Activated effector memory CD4-positive, alpha-beta T cell treated with Interleukin-2 at 50 U/mL for 16 hours (primary cell): ENCODE data around the gene HDDC3.

Source experiments
- DNase-seq: peaks from one replicate; pipeline ENCODE4 v3.0.0-alpha.2; 2020

HDDC3 gene

DNA sequence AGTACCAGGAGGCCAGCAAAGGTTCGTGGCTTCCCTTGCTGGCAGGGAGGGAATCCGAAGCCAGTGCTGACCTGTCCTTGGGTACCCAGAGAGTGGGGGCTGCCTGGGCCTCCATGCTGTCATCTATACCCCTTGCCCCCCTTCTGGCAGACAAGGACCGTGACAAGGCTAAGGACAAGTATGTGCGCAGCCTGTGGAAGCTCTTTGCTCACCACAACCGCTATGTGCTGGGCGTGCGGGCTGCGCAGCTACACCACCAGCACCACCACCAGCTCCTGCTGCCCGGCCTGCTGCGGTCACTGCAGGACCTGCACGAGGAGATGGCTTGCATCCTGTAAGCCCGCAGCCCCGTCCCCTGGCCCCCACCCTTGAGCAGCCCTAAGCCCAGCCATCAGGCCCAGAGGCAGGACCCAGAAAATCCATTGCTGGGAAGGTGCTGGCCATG is 45.3 kb downstream of the HDDC3 start:
- DNase-seq, result no peak

DNA sequence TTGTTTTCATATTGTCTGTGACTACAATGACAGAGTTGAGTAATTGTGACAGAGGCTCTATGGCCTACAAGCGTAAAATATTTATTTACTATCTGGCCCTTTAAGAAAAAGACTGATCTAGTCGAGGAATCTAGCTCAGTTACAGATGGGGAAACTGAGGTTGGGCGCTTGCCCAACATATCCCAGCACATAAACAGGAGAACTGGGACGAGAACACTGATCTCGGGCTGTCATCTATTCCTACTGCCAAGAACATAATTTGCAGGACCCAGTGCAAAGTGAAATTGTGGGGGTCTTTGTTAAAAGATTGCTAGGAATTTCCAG is 46.1 kb downstream of the HDDC3 start:
- no peak for DNase-seq

DNA sequence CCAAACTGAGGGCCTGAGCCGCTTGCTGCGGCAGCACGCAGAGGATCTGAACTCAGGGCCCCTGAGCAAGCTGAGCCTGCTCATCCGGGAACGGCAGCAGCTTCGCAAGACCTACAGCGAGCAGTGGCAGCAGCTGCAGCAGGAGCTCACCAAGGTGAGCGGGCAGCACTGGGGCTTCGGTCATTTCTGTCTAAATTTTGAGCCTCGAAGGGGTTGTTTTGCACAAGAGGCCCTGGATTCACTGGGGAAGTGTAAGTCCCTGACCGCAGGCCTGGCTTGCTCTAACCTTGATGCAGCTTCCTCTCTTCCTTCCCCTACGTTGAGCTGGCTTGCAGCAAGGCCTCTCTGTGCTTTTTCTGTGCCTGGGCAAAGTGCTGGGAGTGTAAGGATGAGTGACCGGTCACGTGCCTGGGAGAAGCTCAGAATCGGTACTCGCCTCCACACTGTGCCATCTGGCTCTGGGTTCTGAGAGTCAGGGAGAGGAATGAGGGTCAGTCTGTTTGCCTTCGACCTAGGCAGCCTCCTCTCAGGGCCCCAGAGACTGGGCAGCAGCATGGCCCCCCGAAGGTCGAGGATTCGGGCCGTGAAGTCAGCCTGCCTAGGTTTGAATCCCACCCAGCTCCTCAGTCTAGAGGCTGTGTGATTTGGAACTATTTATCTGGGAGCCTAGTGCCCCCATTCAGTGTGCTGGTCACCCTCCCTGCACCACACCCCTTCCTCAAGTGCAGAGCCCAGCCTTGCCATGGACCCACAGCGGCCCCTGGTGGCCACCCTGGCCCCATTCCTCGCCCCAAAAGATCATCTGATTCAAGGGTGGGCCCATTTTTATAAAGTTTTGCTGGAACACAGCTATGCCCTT is 46.7 kb downstream of the HDDC3 start:
- DNase-seq, result peak; percentile 59

DNA sequence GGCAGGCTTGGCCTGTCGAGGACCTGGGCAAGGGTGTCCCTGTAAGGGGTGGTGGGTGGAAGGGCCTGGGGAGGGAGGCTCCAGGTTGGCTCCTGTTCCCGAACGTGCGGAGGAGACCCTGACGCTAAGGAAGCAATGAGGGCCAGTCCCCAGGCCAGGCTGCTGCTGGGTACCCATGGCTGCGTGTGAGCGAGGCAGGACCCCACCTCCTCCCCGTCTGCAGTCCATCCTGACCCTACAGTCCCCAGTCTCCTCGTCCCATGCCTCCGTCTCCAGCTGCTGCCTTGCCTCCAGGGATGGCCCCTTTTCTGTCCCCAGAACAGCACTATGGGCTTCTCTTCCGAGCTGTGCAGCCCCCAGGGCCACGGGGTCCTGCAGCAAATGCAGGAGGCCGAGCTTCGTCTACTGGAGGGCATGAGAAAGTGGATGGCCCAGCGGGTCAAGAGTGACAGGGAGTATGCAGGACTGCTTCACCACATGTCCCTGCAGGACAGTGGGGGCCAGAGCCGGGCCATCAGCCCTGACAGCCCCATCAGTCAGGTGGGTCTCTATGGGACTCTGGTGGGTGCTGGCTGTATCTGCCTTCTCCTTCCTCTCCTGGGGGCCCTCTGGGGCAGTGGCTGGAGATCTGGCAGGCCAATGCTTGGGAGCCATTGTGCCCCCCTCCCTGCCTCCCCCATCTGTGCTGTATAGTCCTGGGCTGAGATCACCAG is 47.5 kb downstream of the HDDC3 start:
- no peak for DNase-seq

DNA sequence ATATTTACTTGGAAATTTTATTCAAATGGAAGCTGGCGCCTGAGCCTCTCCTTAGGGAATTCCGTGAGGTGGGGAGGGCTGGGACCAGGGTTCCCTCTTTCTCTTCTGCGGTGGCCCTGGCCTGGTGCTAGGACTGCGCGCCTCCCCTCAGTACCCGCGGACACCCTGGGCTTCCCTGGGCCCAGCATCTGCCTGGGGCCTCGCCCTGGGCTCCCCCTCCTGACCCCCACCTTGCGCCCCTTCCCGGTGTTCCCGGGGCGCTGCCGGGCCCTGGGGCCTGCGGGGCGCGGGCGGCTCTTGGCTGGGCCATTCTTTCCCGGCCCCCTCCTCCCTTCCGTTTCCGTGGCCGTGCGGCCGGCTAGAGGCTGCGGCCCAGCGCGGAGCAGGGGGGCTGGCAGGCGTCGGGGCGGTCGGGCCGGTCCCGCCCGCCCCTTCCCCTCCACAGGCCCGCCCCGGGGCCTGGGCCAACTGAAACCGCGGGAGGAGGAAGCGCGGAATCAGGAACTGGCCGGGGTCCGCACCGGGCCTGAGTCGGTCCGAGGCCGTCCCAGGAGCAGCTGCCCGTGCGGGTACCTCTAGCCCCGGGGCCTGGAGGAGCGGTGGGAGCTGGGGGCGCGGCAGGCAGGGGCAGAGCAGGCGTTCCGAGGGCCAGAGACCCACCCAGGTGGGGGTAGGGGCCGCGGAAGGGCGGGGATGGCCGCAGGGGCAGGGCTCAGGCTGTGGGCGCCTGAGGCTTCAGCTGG is 48.2 kb downstream of the HDDC3 start, which contains the start of gene FES:
Gene FES, plus strand, starts transcription at position 529 of the 743 bp plus-strand sequence. CDS start 542 bp downstream, outside the sequence.
- DNase-seq, result no peak

DNA sequence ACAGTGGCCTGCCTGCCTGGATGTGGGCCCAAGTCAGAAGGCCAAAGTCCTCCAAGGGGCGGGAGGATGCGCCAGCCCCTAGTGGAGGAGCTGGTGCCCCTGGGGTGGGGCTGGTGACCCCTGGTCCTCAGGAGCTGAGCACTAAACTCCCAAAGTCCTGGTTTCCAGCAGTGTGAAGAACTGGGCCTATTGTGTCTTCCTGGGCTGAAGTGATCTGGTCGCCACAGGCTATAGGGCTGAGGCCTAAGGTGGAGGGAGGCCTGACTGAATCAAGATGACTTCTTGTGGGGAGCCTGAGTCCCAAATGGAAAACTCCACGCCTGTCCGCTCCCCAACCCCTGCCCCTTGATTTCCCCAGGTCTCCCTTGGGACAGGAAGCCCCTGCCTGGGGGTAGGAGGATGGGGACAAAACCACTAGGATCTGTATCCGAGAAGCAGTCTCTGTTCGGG is 48.8 kb downstream of the HDDC3 start:
- no peak for DNase-seq

DNA sequence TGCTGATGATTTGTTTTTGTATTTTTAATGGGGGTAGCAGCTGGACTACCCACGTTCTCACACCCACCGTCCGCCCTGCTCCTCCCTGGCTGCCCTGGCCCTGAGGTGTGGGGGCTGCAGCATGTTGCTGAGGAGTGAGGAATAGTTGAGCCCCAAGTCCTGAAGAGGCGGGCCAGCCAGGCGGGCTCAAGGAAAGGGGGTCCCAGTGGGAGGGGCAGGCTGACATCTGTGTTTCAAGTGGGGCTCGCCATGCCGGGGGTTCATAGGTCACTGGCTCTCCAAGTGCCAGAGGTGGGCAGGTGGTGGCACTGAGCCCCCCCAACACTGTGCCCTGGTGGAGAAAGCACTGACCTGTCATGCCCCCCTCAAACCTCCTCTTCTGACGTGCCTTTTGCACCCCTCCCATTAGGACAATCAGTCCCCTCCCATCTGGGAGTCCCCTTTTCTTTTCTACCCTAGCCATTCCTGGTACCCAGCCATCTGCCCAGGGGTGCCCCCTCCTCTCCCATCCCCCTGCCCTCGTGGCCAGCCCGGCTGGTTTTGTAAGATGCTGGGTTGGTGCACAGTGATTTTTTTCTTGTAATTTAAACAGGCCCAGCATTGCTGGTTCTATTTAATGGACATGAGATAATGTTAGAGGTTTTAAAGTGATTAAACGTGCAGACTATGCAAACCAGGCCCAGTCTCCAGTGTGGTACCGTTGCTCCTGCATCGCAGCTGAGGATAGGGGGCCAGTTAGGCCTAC is 49.4 kb downstream of the HDDC3 start:
- DNase-seq, result no peak

DNA sequence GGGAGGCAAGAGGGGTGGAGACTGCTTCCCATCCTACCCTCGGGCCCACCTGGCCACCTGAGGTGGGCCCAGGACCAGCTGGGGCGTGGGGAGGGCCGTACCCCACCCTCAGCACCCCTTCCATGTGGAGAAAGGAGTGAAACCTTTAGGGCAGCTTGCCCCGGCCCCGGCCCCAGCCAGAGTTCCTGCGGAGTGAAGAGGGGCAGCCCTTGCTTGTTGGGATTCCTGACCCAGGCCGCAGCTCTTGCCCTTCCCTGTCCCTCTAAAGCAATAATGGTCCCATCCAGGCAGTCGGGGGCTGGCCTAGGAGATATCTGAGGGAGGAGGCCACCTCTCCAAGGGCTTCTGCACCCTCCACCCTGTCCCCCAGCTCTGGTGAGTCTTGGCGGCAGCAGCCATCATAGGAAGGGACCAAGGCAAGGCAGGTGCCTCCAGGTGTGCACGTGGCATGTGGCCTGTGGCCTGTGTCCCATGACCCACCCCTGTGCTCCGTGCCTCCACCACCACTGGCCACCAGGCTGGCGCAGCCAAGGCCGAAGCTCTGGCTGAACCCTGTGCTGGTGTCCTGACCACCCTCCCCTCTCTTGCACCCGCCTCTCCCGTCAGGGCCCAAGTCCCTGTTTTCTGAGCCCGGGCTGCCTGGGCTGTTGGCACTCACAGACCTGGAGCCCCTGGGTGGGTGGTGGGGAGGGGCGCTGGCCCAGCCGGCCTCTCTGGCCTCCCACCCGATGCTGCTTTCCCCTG is 50.2 kb downstream of the HDDC3 start:
- no peak for DNase-seq

DNA sequence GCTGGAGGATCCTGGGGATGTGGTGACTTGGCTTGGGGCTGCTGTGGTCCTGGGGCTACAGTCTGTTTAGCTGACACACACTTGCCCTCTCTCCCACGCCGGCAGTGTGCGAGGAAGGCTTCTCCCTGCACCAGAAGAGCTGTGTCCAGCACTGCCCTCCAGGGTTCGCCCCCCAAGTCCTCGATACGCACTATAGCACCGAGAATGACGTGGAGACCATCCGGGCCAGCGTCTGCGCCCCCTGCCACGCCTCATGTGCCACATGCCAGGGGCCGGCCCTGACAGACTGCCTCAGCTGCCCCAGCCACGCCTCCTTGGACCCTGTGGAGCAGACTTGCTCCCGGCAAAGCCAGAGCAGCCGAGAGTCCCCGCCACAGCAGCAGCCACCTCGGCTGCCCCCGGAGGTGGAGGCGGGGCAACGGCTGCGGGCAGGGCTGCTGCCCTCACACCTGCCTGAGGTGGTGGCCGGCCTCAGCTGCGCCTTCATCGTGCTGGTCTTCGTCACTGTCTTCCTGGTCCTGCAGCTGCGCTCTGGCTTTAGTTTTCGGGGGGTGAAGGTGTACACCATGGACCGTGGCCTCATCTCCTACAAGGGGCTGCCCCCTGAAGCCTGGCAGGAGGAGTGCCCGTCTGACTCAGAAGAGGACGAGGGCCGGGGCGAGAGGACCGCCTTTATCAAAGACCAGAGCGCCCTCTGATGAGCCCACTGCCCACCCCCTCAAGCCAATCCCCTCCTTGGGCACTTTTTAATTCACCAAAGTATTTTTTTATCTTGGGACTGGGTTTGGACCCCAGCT is 51.0 kb downstream of the HDDC3 start:
- no peak for DNase-seq

DNA sequence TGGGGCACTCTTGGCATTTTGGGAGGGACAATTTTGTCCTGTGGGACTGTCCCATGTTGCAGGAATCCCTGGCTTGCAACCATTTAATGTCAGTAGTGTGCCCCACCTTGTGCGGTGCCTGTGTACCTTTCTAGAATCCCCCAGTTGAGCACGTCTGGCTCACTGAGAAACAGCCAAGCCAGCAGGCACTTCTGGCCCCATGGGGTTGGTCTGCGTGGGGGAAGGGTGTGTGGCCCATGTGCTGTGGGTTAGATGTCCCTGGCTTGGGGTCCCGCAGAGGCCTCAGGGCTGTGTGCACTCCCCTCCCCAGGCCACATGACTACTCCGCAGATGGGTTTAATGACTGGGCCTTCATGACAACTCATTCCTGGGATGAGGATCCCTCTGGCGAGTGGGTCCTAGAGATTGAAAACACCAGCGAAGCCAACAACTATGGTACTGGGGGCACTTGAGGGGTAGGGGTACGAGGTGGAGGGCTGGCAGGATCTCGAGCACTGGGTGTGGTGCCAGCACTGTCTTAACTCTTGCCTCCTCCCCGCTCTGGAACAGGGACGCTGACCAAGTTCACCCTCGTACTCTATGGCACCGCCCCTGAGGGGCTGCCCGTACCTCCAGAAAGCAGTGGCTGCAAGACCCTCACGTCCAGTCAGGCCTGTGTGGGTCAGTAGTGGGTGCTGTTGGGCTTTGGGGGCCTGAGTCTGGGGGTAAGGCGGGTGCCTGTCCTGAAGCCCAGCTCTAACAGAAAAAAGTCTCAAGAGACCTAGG is 51.8 kb downstream of the HDDC3 start:
- no peak for DNase-seq
